HUES6 (cell line): ENCODE results near the gene PCBP3.
A peak's percentile ranks its signal among the peaks of the same experiment; 100 is the strongest.

Source experiments
- H3K27ac ChIP-seq: 2 replicates; pipeline ENCODE4 v1.7.0; 2013; ENCODE audit warnings: low read depth, mild to moderate bottlenecking, low read length, inconsistent platforms
- H3K27me3 ChIP-seq: 2 replicates; pipeline ENCODE4 v1.6.1; 2013; ENCODE audit warnings: low read length; ENCODE audit not compliant: control insufficient read depth, insufficient read depth
- H3K36me3 ChIP-seq: 2 replicates; pipeline ENCODE4 v1.6.1; 2013; ENCODE audit warnings: low read length; ENCODE audit not compliant: control insufficient read depth, insufficient read depth
- H3K4me1 ChIP-seq: 2 replicates; pipeline ENCODE4 v1.6.1; 2013; ENCODE audit warnings: low read length; ENCODE audit not compliant: control insufficient read depth, insufficient read depth
- H3K4me3 ChIP-seq: 2 replicates; pipeline ENCODE4 v1.5.1; 2013; ENCODE audit warnings: low read depth, low read length
- H3K9ac ChIP-seq: one replicate; pipeline ENCODE4 v1.6.1; 2013; ENCODE audit warnings: mild to moderate bottlenecking, low read length
- H3K9me3 ChIP-seq: 2 replicates; pipeline ENCODE4 v1.6.1; 2013; ENCODE audit warnings: low read depth, low read length; ENCODE audit not compliant: control insufficient read depth, insufficient read depth

PCBP3 gene

GRCh38 chr21:45969921-45970673, 326.6 kb downstream of the PCBP3 start:
- no peak overlapping the region for H3K9ac ChIP-seq
- peaks cover 14% of the 10 kb centered on the region for H3K9me3 ChIP-seq
- H3K36me3 ChIP-seq: no peaks in the 10 kb centered on the region
- no peak overlapping the region for H3K4me3 ChIP-seq
- 0 out of 2 replicates have a peak, but pooled peaks cover 6% of the 10 kb centered on the region for H3K27me3 ChIP-seq
- no peak overlapping the region for H3K27ac ChIP-seq
- peaks cover 32% of the 10 kb centered on the region for H3K4me1 ChIP-seq

GRCh38 chr21:45970674-45971615, 327.4 kb downstream of the PCBP3 start:
- no peaks in the 10 kb centered on the region for H3K36me3 ChIP-seq

DNA sequence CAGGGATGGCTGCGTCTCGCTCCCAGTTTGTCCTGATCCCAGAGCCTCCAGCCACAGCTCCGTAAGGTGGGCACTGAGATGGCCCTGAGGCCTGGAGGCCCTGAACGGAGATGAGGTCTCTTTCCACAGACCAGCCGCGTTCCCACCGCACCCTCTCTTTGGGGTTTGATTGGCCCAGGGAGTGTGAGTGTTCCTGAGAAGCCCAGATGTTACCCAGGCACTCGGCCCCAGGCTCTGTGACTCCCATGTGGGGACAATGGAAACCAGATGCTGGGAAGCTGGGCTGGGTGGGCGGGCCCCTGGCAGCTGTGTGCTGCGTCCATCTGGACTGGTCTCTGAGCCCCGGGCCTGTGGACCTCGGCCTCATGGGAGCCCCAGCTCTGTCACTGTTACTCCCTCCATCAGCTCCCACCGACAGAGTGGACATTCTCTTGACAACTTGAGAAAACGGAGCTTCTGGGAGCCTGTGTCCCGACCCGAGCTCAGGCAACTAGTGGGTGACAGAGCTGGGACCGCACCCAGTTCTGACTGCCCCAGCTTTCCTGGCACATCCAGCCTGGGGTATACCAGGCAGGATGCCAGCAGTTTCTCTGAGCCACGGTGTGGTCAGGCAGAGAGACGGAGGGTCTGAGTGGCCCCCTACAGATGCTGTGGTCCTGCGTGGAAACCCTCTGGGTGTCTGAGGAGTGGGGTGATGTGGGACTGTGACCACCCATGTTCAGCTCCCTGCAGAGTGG, 328.3 kb downstream of the PCBP3 start:
- Histone ChIP-seq H3K9ac (peak overlapping the region; percentile 82), H3K9me3 (0 out of 2 replicates have a peak, but pooled peaks cover 1% of the 10 kb centered on the region), H3K27ac (peak overlapping the region; percentile 89; the same call in 1 of the 2 replicates), H3K36me3 (no peaks in the 10 kb centered on the region), H3K4me3 (peak overlapping the region; percentile 65), H3K4me1 (peaks cover 34% of the 10 kb centered on the region), H3K27me3 (0 out of 2 replicates have a peak, but pooled peaks cover 6% of the 10 kb centered on the region)

More at GRCh38 chr21:45970674-45971615, 327.4 kb downstream of the PCBP3 start:
- H3K9ac ChIP-seq: no peak overlapping the region
- no peak overlapping the region for H3K4me3 ChIP-seq
- peaks cover 32% of the 10 kb centered on the region for H3K4me1 ChIP-seq
- peaks cover 6% of the 10 kb centered on the region; the same call in 1 of the 2 replicates for H3K9me3 ChIP-seq
- H3K27ac ChIP-seq: no peak overlapping the region
- H3K27me3 ChIP-seq: 0 out of 2 replicates have a peak, but pooled peaks cover 6% of the 10 kb centered on the region

- Histone ChIP-seq H3K36me3 (no peaks in the 10 kb centered on the region), H3K4me3 (peak overlapping the region; percentile 65), H3K9ac (peak overlapping the region; percentile 82), H3K27ac (peak overlapping the region; percentile 89; the same call in 1 of the 2 replicates), H3K4me1 (peaks cover 34% of the 10 kb centered on the region), H3K9me3 (no peaks in the 10 kb centered on the region), H3K27me3 (0 out of 2 replicates have a peak, but pooled peaks cover 6% of the 10 kb centered on the region)
These were observed 328.8 kb downstream of the PCBP3 start for GRCh38 chr21:45972353-45972715.

GRCh38 chr21:45972716-45973474, 329.4 kb downstream of the PCBP3 start:
- H3K4me3 ChIP-seq: peak overlapping the region; percentile 65
- H3K9me3 ChIP-seq: no peaks in the 10 kb centered on the region
- H3K27me3 ChIP-seq: 0 out of 2 replicates have a peak, but pooled peaks cover 6% of the 10 kb centered on the region
- peak overlapping the region; percentile 89; the same call in 1 of the 2 replicates for H3K27ac ChIP-seq
- H3K4me1 ChIP-seq: peaks cover 34% of the 10 kb centered on the region
- no peaks in the 10 kb centered on the region for H3K36me3 ChIP-seq
- H3K9ac ChIP-seq: peak overlapping the region; percentile 82

GRCh38 chr21:45973475-45974072, 330.0 kb downstream of the PCBP3 start:
- H3K27ac ChIP-seq: peak overlapping the region; percentile 89; the same call in 1 of the 2 replicates
- H3K9ac ChIP-seq: peak overlapping the region; percentile 82
- H3K4me1 ChIP-seq: peaks cover 34% of the 10 kb centered on the region

GRCh38 chr21:45974073-45975019, 330.8 kb downstream of the PCBP3 start:
- Histone ChIP-seq H3K36me3 (no peaks in the 10 kb centered on the region), H3K4me1 (peaks cover 39% of the 10 kb centered on the region), H3K9me3 (no peaks in the 10 kb centered on the region), H3K27me3 (0 out of 2 replicates have a peak, but pooled peaks cover 6% of the 10 kb centered on the region), H3K9ac (peak overlapping the region; percentile 82), H3K4me3 (peak overlapping the region; percentile 65), H3K27ac (peak overlapping the region; percentile 89; the same call in 1 of the 2 replicates)

More at GRCh38 chr21:45973475-45974072, 330.0 kb downstream of the PCBP3 start:
- no peaks in the 10 kb centered on the region for H3K9me3 ChIP-seq
- H3K36me3 ChIP-seq: no peaks in the 10 kb centered on the region
- 0 out of 2 replicates have a peak, but pooled peaks cover 6% of the 10 kb centered on the region for H3K27me3 ChIP-seq
- H3K4me3 ChIP-seq: peak overlapping the region; percentile 65

- Histone ChIP-seq H3K36me3 (no peaks in the 10 kb centered on the region), H3K4me1 (peaks cover 43% of the 10 kb centered on the region), H3K4me3 (peak overlapping the region; percentile 65), H3K9me3 (no peaks in the 10 kb centered on the region), H3K9ac (peak overlapping the region; percentile 82), H3K27me3 (peaks cover 7% of the 10 kb centered on the region; the same call in 1 of the 2 replicates), H3K27ac (peak overlapping the region; percentile 89)
These were observed 331.6 kb downstream of the PCBP3 start for GRCh38 chr21:45975020-45975666.
